Vagina (tissue), 2 donors: Measurements from ENCODE around the gene RGS10.

Experiments used
- CTCF ChIP-seq, 3 experiments: fragments of 450-650 bp in 2 of 3; fragments of 200-600 bp in 1 of 3; sonication (generic) in 1 of 3; IDR thresholded peaks; one replicate each; pipeline ENCODE4 v1.5.1; 2017 to 2019; ENCODE audit warnings: antibody characterized with exemption in 3 of 3, mild to moderate bottlenecking in 2 of 3, moderate library complexity in 2 of 3
- POLR2AphosphoS5 ChIP-seq, 2 donors: sonication (generic); formaldehyde crosslinking; IDR thresholded peaks; one replicate each; pipeline ENCODE4 v1.9.0; 2017; ENCODE audit warnings: antibody characterized with exemption in 2 of 2, mild to moderate bottlenecking in 2 of 2, low read depth in 1 of 2; ENCODE audit not compliant: insufficient read depth in 1 of 2

GRCh38 chr10:119460369-119461195, 81.9 kb downstream of the RGS10 start:
- TF ChIP-seq CTCF (IDR thresholded peaks at IDR 0.05), result no peak
- TF ChIP-seq POLR2AphosphoS5 (IDR thresholded peaks at IDR 0.05; ENCODE audit: insufficient read depth in 1 of 2, low read depth in 1 of 2), result no peak
